Esophagus (tissue), 2 donors: ENCODE measurements around the gene ILF2. TPM values are rescaled to one million over a fixed set of nuclear protein-coding genes. Genes with fewer than 3 reads are reported as not detected.

Source experiments
- H3K27ac ChIP-seq, 2 donors: one replicate each; pipeline ENCODE4 v1.5.1; 2013; ENCODE audit warnings: low read depth in 2 of 2, mild to moderate bottlenecking in 2 of 2, inconsistent platforms in 1 of 2, low read length in 1 of 2, moderate library complexity in 1 of 2
- H3K27me3 ChIP-seq, 2 donors: one replicate each; pipeline ENCODE4 v1.6.1; 2013; ENCODE audit warnings: low read length in 2 of 2, control low read depth in 1 of 2, mild to moderate bottlenecking in 1 of 2; ENCODE audit not compliant: insufficient read depth in 2 of 2, control insufficient read depth in 1 of 2
- H3K36me3 ChIP-seq, 2 donors: one replicate each; pipeline ENCODE4 v1.6.1; 2013; ENCODE audit warnings: low read length in 1 of 2; ENCODE audit not compliant: control insufficient read depth in 2 of 2, insufficient read depth in 2 of 2
- H3K4me1 ChIP-seq, 2 donors: one replicate each; pipeline ENCODE4 v1.6.1; 2013; ENCODE audit warnings: low read length in 1 of 2; ENCODE audit not compliant: control insufficient read depth in 2 of 2, insufficient read depth in 2 of 2
- H3K4me3 ChIP-seq, 2 donors: one replicate each; pipeline ENCODE4 v1.5.1; 2013; ENCODE audit warnings: low read length in 2 of 2, mild to moderate bottlenecking in 2 of 2, low read depth in 1 of 2, moderate library complexity in 1 of 2
- H3K9me3 ChIP-seq, 2 donors: one replicate each; pipeline ENCODE4 v1.6.1; 2013; ENCODE audit warnings: mild to moderate bottlenecking in 2 of 2, low read depth in 1 of 2, low read length in 1 of 2, moderate library complexity in 1 of 2; ENCODE audit not compliant: control insufficient read depth in 2 of 2, insufficient read depth in 1 of 2
- WGBS, 2 donors: extraction: QIAGEN DNeasy Blood & Tissue Kit; methylation state at CpG; one replicate each; pipeline ENCODE4 v1.1.7; 2013; 5-methylcytosine and 5-hydroxymethylcytosine counted together
- polyA plus RNA-seq, 2 donors: library from polyadenylated mRNA; stranded (reverse); fragments of 200-250 nt; gene quantifications; one replicate each; pipeline ENCODE4 v1.2.3, GENCODE V29; 2013
- donor health status: healthy with polysubstance abuse.
- donor health status: Bipolar disorder and iron deficiency.

The ILF2 gene
- polyA plus RNA-seq, 2 donors = 22.5 to 99.9 TPM

DNA sequence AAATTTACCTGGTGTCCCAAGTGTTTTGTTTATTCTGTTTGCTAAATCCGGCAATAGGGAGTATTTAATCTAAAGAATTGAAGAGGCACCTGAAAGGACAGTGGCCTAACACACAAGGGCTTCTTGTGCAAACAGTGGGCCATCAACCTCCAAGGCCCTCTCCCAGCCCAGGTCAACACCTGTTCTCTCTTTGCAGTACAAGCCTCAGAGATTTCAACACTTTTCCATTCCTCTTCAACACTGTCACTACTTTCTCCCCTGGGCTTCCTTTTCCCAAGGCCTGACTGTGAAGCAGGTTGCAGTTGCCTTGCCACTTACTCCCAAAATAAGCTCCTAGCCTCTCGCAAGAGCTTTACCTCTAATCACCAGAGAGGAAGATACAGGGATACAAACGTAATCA is 15.5 kb downstream of the ILF2 start:
- WGBS, 2 donors = 73 to 88% methylated on average over 3 of the region's 3 CpGs
- no peaks in the 10 kb centered on the region for H3K36me3 ChIP-seq
- no peak overlapping the region for H3K4me3 ChIP-seq
- H3K9me3 ChIP-seq = no peaks in the 10 kb centered on the region
- no peak overlapping the region for H3K27ac ChIP-seq
- no peaks in the 10 kb centered on the region for H3K27me3 ChIP-seq
- H3K4me1 ChIP-seq = peaks cover 0 to 2% of the 10 kb centered on the region in 2 donors

DNA sequence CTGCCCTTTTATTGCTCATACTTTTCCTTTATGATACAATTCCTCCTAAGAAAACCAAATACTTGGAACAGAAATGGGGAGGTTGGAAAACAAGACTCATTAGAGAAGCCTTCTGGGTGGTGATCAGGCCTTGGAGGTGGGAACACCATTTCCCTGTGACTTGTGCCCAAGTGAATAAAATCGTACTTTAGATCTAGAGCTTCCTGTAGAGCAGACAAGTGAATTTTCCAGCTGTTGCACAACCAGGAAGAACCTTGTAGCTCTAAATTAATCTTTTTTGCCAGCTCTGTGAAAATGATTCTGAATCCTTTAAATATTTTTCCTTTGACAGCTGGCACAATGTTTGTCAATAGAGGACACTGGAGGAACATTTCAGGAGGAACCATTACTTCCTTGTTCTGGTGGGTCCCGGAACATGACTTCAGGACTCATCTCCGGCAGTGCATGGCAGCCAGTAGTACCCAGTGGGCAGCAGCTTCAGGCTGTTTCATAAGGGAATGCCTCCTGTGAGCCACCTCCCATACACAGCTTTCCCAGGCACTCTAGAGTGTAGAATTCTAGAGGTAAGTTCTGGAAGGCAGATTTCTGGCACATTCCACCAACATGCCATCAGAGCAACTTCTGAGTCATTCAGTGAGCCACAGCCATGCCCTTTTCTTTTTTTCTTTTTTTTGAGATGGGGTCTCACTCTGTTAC is 17.8 kb downstream of the ILF2 start:
- Histone ChIP-seq H3K9me3 (no peaks in the 10 kb centered on the region), H3K4me1 (peaks cover 2 to 5% of the 10 kb centered on the region in 2 donors), H3K36me3 (no peaks in the 10 kb centered on the region), H3K27ac (peak overlapping the region; percentile 34 to 48), H3K27me3 (no peaks in the 10 kb centered on the region), H3K4me3 (no peak overlapping the region)
- 40 to 54% methylated on average over 3 of the region's 3 CpGs for WGBS, 2 donors

DNA sequence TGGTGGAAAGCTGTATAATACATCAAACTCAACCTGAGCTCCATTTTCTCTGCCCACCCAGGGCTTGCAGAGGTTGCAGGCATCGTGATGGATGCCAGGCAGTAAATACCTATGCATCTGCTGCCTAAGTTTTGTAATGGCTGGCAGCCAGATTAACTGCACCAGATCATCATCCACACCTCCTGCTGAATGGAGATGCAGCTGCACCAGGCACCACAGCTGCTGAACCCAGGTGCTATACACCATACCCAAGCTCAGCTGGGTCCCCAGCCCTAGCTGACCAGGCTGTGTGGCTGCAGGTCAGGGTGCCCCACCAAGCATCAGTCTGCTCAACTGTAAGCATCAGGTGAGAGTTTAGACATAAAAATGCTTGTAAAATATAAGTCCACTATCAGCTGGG is 19.0 kb downstream of the ILF2 start:
- Histone ChIP-seq H3K4me3 (no peak overlapping the region), H3K27me3 (no peaks in the 10 kb centered on the region), H3K27ac (no peak overlapping the region), H3K4me1 (peaks cover 6% of the 10 kb centered on the region in 2 donors), H3K36me3 (no peaks in the 10 kb centered on the region), H3K9me3 (no peaks in the 10 kb centered on the region)
- WGBS, 2 donors = 67 to 71% methylated on average over 1 of the region's 1 CpG

DNA sequence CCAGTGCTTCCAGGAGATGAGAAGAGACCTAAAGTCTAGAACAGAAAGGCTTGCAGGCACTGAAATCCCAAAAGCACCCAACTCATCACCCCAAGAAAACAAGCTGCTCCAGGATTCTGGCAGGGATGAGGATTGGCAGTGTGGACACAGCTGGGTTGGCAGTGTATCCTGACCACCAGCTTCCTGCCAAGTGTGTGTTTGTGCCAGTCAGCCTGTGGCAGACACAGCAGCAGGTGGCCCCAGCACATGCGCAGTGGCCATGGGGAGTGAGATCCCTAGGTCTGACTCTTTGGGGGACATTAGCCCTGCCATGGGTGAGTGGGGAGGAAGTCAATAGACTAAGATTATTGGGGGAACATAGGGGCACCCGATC is 20.9 kb downstream of the ILF2 start:
- Histone ChIP-seq H3K4me3 (no peak overlapping the region), H3K4me1 (peaks cover 6% of the 10 kb centered on the region in 2 donors), H3K36me3 (peaks cover 4 to 5% of the 10 kb centered on the region in 2 donors), H3K27ac (no peak overlapping the region), H3K27me3 (no peaks in the 10 kb centered on the region), H3K9me3 (no peaks in the 10 kb centered on the region)
- WGBS, 2 donors = 73 to 76% methylated on average over 2 of the region's 2 CpGs

DNA sequence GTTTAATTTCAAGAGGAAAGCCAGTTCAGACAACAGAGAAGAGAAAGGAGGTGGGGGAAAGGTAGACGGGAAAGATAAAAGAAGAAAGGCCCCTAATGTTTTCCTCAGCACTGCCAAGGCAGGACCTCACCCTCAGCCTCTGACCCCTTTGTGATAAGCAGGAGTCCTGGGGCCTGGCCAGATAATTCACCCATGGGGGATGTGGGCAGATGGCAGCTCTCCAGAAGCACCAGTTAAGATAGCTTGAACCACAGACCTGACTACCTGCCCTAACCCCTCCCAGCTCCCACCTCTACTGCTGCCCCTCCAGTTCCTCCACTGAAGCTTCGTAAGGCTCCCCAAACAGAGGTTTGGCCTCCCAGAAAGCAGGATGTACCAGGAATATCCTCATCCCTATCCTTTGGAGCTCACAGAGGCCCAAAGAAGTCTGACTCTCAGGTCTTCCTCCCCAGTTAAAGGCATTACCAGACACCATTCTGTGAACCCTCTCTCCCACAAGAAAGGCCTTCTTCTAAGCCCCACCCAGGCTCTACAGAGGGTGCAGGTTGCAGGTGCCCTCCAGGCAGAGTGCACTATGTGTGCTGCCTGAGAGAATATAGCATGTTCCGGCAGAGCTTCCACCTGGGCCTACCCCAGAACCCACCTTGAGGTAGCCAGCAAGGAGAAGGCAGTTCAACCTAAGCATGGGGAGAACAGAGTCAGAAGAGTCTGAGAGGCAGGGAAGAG is 21.5 kb downstream of the ILF2 start:
- H3K4me1 ChIP-seq = peaks cover 6% of the 10 kb centered on the region in 2 donors
- H3K27me3 ChIP-seq = no peaks in the 10 kb centered on the region
- H3K9me3 ChIP-seq = no peaks in the 10 kb centered on the region
- WGBS, 2 donors = 39 to 55% methylated on average over 3 of the region's 3 CpGs
- peak overlapping the region in 1 of 2 donors; percentile 26 for H3K27ac ChIP-seq
- H3K4me3 ChIP-seq = no peak overlapping the region
- H3K36me3 ChIP-seq = peaks cover 5% of the 10 kb centered on the region in 2 donors

DNA sequence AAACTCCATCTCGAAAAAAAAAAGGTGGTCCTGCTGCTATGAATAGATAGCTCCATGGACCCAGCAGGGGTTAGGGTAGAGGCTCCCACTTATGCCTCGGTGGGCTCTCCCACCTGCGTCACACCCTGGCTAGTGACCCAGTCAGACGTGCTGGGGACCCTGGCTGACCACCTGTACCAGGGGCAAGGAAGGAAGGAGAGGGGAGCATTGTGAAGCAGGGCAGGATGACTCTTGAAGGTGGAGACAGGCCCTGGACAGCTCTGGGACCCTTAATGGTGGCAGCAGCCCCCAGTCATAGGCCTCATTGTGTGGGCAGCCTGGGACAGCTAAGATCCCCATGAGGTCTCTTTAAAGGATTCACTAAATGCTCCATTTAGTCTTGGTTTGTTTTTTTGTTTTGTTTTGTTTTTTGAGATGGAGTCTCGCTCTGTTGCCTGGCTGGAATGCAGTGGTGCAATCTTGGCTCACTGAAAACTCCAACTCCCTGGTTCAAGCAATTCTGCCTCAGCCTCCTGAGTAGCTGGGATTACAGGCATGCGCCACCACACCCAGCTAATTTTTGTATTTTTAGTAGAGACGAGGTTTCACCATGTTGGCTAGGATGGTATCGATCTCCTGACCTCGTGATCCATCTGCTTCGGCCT is 22.7 kb downstream of the ILF2 start:
- WGBS, 2 donors = 81 to 82% methylated on average over 10 of the region's 10 CpGs
- Histone ChIP-seq H3K4me1 (peaks cover 6% of the 10 kb centered on the region in 2 donors), H3K27me3 (no peaks in the 10 kb centered on the region), H3K27ac (no peak overlapping the region), H3K36me3 (peaks cover 5 to 7% of the 10 kb centered on the region in 2 donors), H3K9me3 (no peaks in the 10 kb centered on the region), H3K4me3 (no peak overlapping the region)

DNA sequence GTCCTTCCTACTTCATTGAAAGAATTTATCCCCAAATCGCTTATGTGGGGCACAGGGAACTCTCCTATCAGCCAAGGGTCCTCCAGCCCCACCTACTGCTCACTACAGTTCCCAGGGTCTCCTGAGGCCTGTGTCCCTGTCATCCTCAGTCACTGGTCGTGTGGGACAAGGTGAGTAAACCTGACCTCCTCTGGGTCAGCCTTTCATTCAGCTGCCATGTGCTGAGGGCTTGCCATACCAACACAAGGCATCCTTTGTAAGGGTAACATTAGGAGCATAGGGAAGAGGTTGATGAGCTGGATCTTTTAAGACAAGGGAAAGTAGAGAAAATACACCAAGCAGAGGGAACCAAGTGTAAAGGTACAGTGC is 23.5 kb downstream of the ILF2 start:
- Histone ChIP-seq H3K9me3 (no peaks in the 10 kb centered on the region), H3K4me1 (peaks cover 6% of the 10 kb centered on the region in 2 donors), H3K27ac (peak overlapping the region in 1 of 2 donors; percentile 20), H3K4me3 (no peak overlapping the region), H3K27me3 (no peaks in the 10 kb centered on the region), H3K36me3 (peaks cover 9% of the 10 kb centered on the region in 2 donors)
- WGBS, 2 donors = 55 to 56% methylated on average over 2 of the region's 2 CpGs

DNA sequence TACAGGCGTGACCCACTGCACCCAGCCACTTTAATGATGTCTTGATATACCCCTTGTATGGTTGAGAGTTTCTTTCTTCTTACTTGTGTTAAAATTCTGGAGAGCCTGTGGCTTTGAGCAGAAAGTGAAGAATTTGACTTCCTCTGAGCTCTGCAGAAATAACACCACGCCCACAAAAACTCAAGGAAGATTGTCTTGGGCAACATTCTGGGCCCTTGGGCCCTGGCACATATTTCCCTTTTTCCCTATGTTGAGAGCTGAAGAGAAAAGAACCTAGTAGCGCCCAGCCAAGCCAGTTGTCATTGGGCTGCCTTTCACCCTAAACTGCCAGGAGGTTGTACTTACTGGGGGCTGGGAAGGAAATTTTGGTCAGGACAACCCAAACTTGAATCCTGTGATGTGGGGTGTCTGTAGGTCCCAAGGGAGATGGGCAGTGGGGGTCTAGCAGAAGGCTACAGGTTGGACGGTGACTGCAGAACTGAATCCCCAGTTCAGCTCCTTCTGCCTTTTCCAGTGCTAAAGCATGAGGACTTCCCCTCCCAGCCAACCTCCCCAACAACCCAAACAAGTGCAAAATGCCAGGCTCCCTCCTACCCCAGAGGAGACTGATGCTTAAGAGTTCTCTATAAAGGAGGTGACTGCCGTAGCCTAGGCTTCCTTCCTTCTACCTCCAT is 24.0 kb downstream of the ILF2 start:
- WGBS, 2 donors = 83 to 87% methylated on average over 5 of the region's 5 CpGs
- H3K27ac ChIP-seq = peak overlapping the region in 1 of 2 donors; percentile 20
- peaks cover 14% of the 10 kb centered on the region in 2 donors for H3K36me3 ChIP-seq
- no peaks in the 10 kb centered on the region for H3K27me3 ChIP-seq
- peaks cover 6% of the 10 kb centered on the region in 2 donors for H3K4me1 ChIP-seq
- no peak overlapping the region for H3K4me3 ChIP-seq
- H3K9me3 ChIP-seq = no peaks in the 10 kb centered on the region

DNA sequence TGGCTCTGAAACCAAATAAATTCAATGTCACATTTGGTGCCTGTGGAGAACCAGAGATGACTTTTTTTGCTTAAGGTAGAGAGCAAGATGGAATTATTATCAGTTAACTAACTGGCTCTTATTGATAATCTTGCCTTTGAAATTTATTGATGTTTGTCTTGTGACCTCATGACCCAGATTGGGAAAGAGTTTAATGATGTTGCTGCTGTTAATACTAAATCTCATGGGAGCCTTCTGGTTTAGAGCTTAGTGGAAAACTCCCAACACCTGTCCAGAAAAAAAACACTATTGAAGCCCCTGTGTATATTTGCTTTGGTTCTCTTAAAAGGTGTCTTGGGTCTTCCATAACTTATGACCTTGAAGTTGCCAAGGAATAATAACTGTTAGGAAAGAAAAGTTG is 27.0 kb downstream of the ILF2 start:
- H3K4me1 ChIP-seq = peaks cover 2 to 6% of the 10 kb centered on the region in 2 donors
- no peaks in the 10 kb centered on the region for H3K9me3 ChIP-seq
- peaks cover 22 to 31% of the 10 kb centered on the region in 2 donors for H3K36me3 ChIP-seq
- H3K27me3 ChIP-seq = no peaks in the 10 kb centered on the region
- H3K27ac ChIP-seq = no peak overlapping the region
- H3K4me3 ChIP-seq = no peak overlapping the region
